Spleen (tissue), 7 donors: ENCODE results near the gene SEC11C.

Source experiments
- CTCF ChIP-seq, 11 experiments: fragments of 200-600 bp in 7 of 11; fragments of 450-650 bp in 4 of 11; sonication (generic) in 4 of 11; IDR thresholded peaks in 8 of 11; conservative IDR thresholded peaks in 3 of 11; 1 replicate in 7 of 11; 2 replicates in 4 of 11; pipeline versions ENCODE4 v1.4.0 to v1.8.0; 2016 to 2021; ENCODE audit warnings: antibody characterized with exemption in 11 of 11, inconsistent platforms in 4 of 11, mild to moderate bottlenecking in 1 of 11
- POLR2A ChIP-seq, 3 donors: fragments of 450-650 bp; IDR thresholded peaks; one replicate each; pipeline ENCODE4 v1.5.1; 2017; ENCODE audit warnings: antibody characterized with exemption in 3 of 3, mild to moderate bottlenecking in 1 of 3
- POLR2AphosphoS5 ChIP-seq, 3 donors: sonication (generic); formaldehyde crosslinking; IDR thresholded peaks; one replicate each; pipeline ENCODE4 v1.5.1; 2017; ENCODE audit warnings: antibody characterized with exemption in 3 of 3
- donor health status: DM: no; HTN: no; CAD: no; lungs with moderate emphysema.
- donor health status: DM: no; HTN: no; CAD: no.
- donor health status: DM: no; HTN: no; CAD: no.

GRCh38 chr18:59101830-59102414 lies 37.8 kb upstream of the SEC11C start:
- TF ChIP-seq POLR2A (IDR thresholded peaks at IDR 0.05) (no peak), CTCF (IDR thresholded peaks at IDR 0.05 in 8 of 11, conservative IDR thresholded peaks at IDR 0.05 in 3 of 11) (no peak), POLR2AphosphoS5 (IDR thresholded peaks at IDR 0.05) (no peak)
